CD14-positive monocyte (primary cell): Measurements from ENCODE around the gene CKMT2. TPM values are rescaled to one million over a fixed set of nuclear protein-coding genes. Genes with fewer than 3 reads are reported as not detected.

Experiments
- DNase-seq, 3 donors: peaks; one replicate each; pipeline ENCODE4 v3.0.0-alpha.2; 2011 to 2022
- H2AFZ ChIP-seq: 2 replicates; pipeline ENCODE4 v1.6.0; 2012; ENCODE audit warnings: mild to moderate bottlenecking, low read depth, low read length, inconsistent platforms; ENCODE audit not compliant: insufficient read depth, poor library complexity, severe bottlenecking
- H3K27ac ChIP-seq, 2 donors: 1 replicate in 1 of 2; 2 replicates in 1 of 2; pipeline ENCODE4 v1.5.1; 2012 to 2013; ENCODE audit warnings: low read length in 2 of 2, control low read depth in 1 of 2, inconsistent platforms in 1 of 2, low read depth in 1 of 2, mild to moderate bottlenecking in 1 of 2
- H3K27me3 ChIP-seq, 2 donors: one replicate each; pipeline versions ENCODE4 v1.6.0 to v1.6.1; 2011 to 2013; ENCODE audit warnings: low read length in 2 of 2; ENCODE audit not compliant: control insufficient read depth in 2 of 2, insufficient read depth in 2 of 2
- H3K36me3 ChIP-seq, 2 donors: replicated peaks in 1 of 2; 1 replicate in 1 of 2; 2 replicates in 1 of 2; pipeline versions ENCODE4 v1.5.1 to v1.6.1; 2012 to 2013; ENCODE audit warnings: low read length in 2 of 2, control low read depth in 1 of 2, inconsistent platforms in 1 of 2, mild to moderate bottlenecking in 1 of 2; ENCODE audit not compliant: insufficient read depth in 2 of 2, control insufficient read depth in 1 of 2
- H3K4me1 ChIP-seq, 2 donors: 1 replicate in 1 of 2; 2 replicates in 1 of 2; pipeline versions ENCODE4 v1.5.1 to v1.6.1; 2012 to 2013; ENCODE audit warnings: low read length in 2 of 2, control low read depth in 1 of 2, inconsistent platforms in 1 of 2, mild to moderate bottlenecking in 1 of 2, moderate library complexity in 1 of 2; ENCODE audit not compliant: insufficient read depth in 2 of 2, control insufficient read depth in 1 of 2
- H3K4me2 ChIP-seq: replicated peaks from 2 replicates; pipeline ENCODE3; 2012; ENCODE audit warnings: low read length, moderate library complexity, mild to moderate bottlenecking; ENCODE audit not compliant: poor library complexity, severe bottlenecking; ENCODE audit errors: extremely low read depth
- H3K4me3 ChIP-seq, 3 experiments: fragments of 200-600 bp in 1 of 3; sonication (generic) in 1 of 3; replicated peaks in 1 of 3; 1 replicate in 2 of 3; 2 replicates in 1 of 3; pipeline ENCODE4 v1.5.1; 2011 to 2013; ENCODE audit warnings: low read length in 3 of 3, mild to moderate bottlenecking in 3 of 3, control low read depth in 2 of 3, low read depth in 2 of 3, inconsistent platforms in 1 of 3, moderate library complexity in 1 of 3
- H3K79me2 ChIP-seq: 2 replicates; pipeline ENCODE4 v1.6.0; 2012; ENCODE audit warnings: mild to moderate bottlenecking, control low read depth, inconsistent platforms, low read length, moderate library complexity; ENCODE audit not compliant: insufficient read depth
- H3K9ac ChIP-seq: 2 replicates; pipeline ENCODE4 v1.6.0; 2017; ENCODE audit warnings: low read length, mild to moderate bottlenecking; ENCODE audit not compliant: insufficient read depth, poor library complexity, severe bottlenecking
- H3K9me3 ChIP-seq, 2 donors: replicated peaks in 1 of 2; 1 replicate in 1 of 2; 2 replicates in 1 of 2; pipeline versions ENCODE4 v1.5.1 to v1.6.1; 2012 to 2013; ENCODE audit warnings: low read length in 2 of 2, control low read depth in 1 of 2; ENCODE audit not compliant: control insufficient read depth in 1 of 2, insufficient read depth in 1 of 2
- H4K20me1 ChIP-seq: 2 replicates; pipeline ENCODE4 v1.6.0; 2012; ENCODE audit warnings: mild to moderate bottlenecking, low read length, control low read depth, moderate library complexity; ENCODE audit not compliant: insufficient read depth
- H3K27ac Mint-ChIP-seq, 7 donors: one replicate each; pipeline ENCODE4 v1.8.0; 2020; ENCODE audit warnings: mild to moderate bottlenecking in 7 of 7, mixed read lengths in 7 of 7, moderate library complexity in 6 of 7, inconsistent platforms in 2 of 7
- H3K27me3 Mint-ChIP-seq, 3 donors: one replicate each; pipeline ENCODE4 v1.8.0; 2021 to 2022; ENCODE audit warnings: low read depth in 3 of 3, mild to moderate bottlenecking in 3 of 3, mixed read lengths in 3 of 3, moderate library complexity in 3 of 3, inconsistent platforms in 1 of 3
- H3K36me3 Mint-ChIP-seq, 2 donors: one replicate each; pipeline ENCODE4 v1.8.0; 2020; ENCODE audit warnings: mixed read lengths in 2 of 2, inconsistent platforms in 1 of 2, mild to moderate bottlenecking in 1 of 2
- H3K4me1 Mint-ChIP-seq: one replicate; pipeline ENCODE4 v1.8.0; 2020; ENCODE audit warnings: mild to moderate bottlenecking, mixed read lengths
- H3K4me3 Mint-ChIP-seq, 2 donors: one replicate each; pipeline ENCODE4 v1.8.0; 2020; ENCODE audit warnings: mild to moderate bottlenecking in 2 of 2, mixed read lengths in 2 of 2, moderate library complexity in 1 of 2
- H3K9me3 Mint-ChIP-seq, 7 donors: one replicate each; pipeline ENCODE4 v1.8.0; 2020 to 2022; ENCODE audit warnings: mixed read lengths in 7 of 7, mild to moderate bottlenecking in 6 of 7, moderate library complexity in 6 of 7, inconsistent platforms in 2 of 7
- CTCF ChIP-seq: fragments of 200-600 bp; IDR thresholded peaks from one replicate; pipeline ENCODE4 v1.8.0; 2022; ENCODE audit warnings: antibody characterized with exemption, mild to moderate bottlenecking
- WGBS: methylation state at CpG from one replicate; pipeline ENCODE4 v1.1.5; 2013; ENCODE audit warnings: missing lambda C conversion rate; ENCODE audit not compliant: insufficient coverage; 5-methylcytosine and 5-hydroxymethylcytosine counted together
- intact Hi-C, 2 donors: fragments of 100-400 bp; cut with micrococcal nuclease; formaldehyde crosslinking; loops; one replicate each; pipeline versions ENCODE4 v1.15.0 to v1.15.1; 2023
- polyA plus RNA-seq, 3 donors: library from polyadenylated mRNA; depleted of rRNA in 1 of 3; unstranded in 2 of 3; stranded (reverse) in 1 of 3; fragments of 300-500 nt in 2 of 3; fragments of >200 nt in 1 of 3; fragmentation: Illumina TruSeq in 2 of 3; gene quantifications; 1 replicate in 2 of 3; 2 replicates in 1 of 3; pipeline ENCODE4 v1.2.3, GENCODE V29; 2012 to 2021

CKMT2 gene
- polyA plus RNA-seq, 3 donors = not detected

DNA sequence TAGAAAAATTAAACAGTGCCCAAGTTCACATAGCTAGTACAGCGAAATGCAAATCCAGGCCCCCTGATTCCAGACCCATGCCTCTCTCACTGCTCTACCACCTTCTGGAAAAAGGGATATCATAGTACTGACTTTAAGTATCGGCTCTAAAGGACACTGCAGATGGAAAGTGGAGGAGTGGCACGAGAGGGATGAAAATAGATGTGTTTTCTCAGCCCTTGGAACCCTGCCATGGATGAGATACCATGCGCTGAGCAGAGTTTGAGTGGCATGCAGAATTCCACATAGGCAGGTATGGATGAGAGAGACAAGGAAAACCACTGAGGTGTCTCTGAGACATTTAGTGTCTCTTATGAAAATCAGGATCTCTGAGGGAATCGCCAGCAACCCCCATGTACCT, 18.8 kb downstream of the CKMT2 start:
- DNase-seq = no peak
- Histone ChIP-seq H3K36me3 (no peaks in the 10 kb centered on the region), H3K9ac (no peak overlapping the region), H3K27me3 (no peaks in the 10 kb centered on the region), H2AFZ (no peak overlapping the region), H4K20me1 (no peaks in the 10 kb centered on the region), H3K4me1 (no peaks in the 10 kb centered on the region), H3K4me2 (no peak overlapping the region), H3K27ac (no peak overlapping the region), H3K79me2 (no peaks in the 10 kb centered on the region), H3K4me3 (no peak overlapping the region), H3K9me3 (peaks cover 0 to 15% of the 10 kb centered on the region in 2 donors)
- no peaks in the 10 kb centered on the region for H3K4me1 Mint-ChIP-seq
- H3K4me3 Mint-ChIP-seq = no peak overlapping the region
- H3K36me3 Mint-ChIP-seq = peaks cover 3 to 4% of the 10 kb centered on the region in 2 donors
- H3K27ac Mint-ChIP-seq = no peak overlapping the region
- peaks cover 0 to 5% (median 2%) of the 10 kb centered on the region in 7 donors for H3K9me3 Mint-ChIP-seq
- 97% methylated on average over 3 of the region's 5 CpGs for WGBS
- intact Hi-C loops = no loop called here
- H3K27me3 Mint-ChIP-seq = peaks cover 0 to 1% (median 0%) of the 10 kb centered on the region in 3 donors
- no peak for TF ChIP-seq CTCF

- no peak overlapping the region for H3K4me2 ChIP-seq
- Mint-ChIP-seq H3K4me3 (no peak overlapping the region), H3K4me1 (peaks cover 5% of the 10 kb centered on the region), H3K9me3 (peaks cover 0 to 5% (median 2%) of the 10 kb centered on the region in 7 donors), H3K36me3 (peaks cover 3 to 4% of the 10 kb centered on the region in 2 donors), H3K27me3 (peaks cover 0 to 1% (median 0%) of the 10 kb centered on the region in 3 donors), H3K27ac (no peak overlapping the region)
- peaks cover under 1 to 1% of the 10 kb centered on the region in 2 donors for H3K4me1 ChIP-seq
- no peak for DNase-seq
- no peak overlapping the region for H3K9ac ChIP-seq
- no peak for TF ChIP-seq CTCF
- H3K9me3 ChIP-seq = peaks cover 0 to 15% of the 10 kb centered on the region in 2 donors
- H3K4me3 ChIP-seq = no peak overlapping the region
- no peaks in the 10 kb centered on the region for H3K27me3 ChIP-seq
- no peak overlapping the region for H2AFZ ChIP-seq
- intact Hi-C loops = no loop called here
- H3K79me2 ChIP-seq = no peaks in the 10 kb centered on the region
- no CpG with 5 or more reads among the region's 1 CpG for WGBS
- H3K36me3 ChIP-seq = no peaks in the 10 kb centered on the region
- no peak overlapping the region for H3K27ac ChIP-seq
- H4K20me1 ChIP-seq = no peaks in the 10 kb centered on the region
Observed at GRCh38 chr5:81252904-81253303, 19.8 kb downstream of the CKMT2 start.
